Measurements from ENCODE around the gene PRPF6.
"Not testable (repeated sequence)": the region's sequence is repeated elsewhere in the genome, so short reads cannot be mapped to it uniquely, and the experiment has no call there.

PRPF6 gene

DNA sequence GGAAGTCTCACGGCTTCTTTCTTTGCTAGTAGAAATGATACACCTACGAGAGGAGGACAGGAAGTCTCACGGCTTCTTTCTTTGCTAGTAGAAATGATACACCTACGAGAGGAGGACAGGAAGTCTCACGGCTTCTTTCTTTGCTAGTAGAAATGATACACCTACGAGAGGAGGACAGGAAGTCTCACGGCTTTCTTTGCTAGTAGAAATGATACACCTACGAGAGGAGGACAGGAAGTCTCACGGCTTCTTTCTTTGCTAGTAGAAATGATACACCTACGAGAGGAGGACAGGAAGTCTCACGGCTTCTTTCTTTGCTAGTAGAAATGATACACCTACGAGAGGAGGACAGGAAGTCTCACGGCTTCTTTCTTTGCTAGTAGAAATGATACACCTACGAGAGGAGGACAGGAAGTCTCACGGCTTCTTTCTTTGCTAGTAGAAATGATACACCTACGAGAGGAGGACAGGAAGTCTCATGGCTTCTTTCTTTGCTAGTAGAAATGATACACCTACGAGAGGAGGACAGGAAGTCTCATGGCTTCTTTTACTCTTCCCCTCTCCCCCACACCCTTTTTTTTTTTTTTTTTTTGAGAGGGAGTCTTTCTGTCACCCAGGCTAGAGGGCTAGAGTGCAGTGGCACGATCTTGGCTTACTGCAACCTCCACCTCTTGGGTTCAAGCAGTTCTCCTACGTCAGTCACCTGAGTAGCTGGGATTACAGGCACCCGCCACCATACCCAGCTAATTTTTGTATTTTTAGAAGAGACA is 31.6 kb downstream of the PRPF6 start:
- DNase-seq, result not testable (repeated sequence)

GRCh38 chr20:64015635-64016034 is 34.7 kb downstream of the PRPF6 start:
- no peak for DNase-seq

GRCh38 chr20:64021124-64021975 is 40.4 kb downstream of the PRPF6 start:
- no peak for DNase-seq

- DNase-seq, result no peak
Measured at GRCh38 chr20:64022671-64023360, 41.9 kb downstream of the PRPF6 start.

- no peak for DNase-seq
Measured at GRCh38 chr20:64023361-64024140, 42.6 kb downstream of the PRPF6 start.

- DNase-seq, result no peak
Measured at GRCh38 chr20:64024141-64024990, 43.4 kb downstream of the PRPF6 start.

GRCh38 chr20:64025101-64025825 is 44.3 kb downstream of the PRPF6 start:
- no peak for DNase-seq

DNA sequence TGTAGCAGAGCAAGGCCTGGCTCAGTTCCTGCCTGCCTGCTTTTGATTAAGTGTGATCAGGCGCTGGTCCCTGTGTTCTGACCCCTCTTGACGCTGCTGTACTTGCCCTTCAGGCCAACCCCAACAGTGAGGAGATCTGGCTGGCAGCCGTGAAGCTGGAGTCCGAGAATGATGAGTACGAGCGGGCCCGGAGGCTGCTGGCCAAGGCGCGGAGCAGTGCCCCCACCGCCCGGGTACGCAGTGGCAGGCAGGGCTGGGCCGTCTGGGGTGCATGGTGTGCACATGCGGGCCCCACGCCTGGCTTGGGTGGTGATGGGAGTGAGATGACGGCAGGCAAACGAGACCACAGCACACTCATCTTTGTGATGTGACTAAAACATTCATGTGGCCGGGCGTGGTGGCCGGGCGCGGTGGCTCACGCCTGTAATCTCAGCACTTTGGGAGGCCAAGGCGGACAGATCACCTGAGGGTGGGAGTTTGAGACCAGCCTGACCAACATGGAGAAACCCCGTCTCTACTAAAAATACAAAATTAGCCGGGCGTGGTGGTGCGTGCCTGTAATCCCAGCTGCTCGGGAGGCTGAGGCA is 45.0 kb downstream of the PRPF6 start:
- DNase-seq, result no peak

DNA sequence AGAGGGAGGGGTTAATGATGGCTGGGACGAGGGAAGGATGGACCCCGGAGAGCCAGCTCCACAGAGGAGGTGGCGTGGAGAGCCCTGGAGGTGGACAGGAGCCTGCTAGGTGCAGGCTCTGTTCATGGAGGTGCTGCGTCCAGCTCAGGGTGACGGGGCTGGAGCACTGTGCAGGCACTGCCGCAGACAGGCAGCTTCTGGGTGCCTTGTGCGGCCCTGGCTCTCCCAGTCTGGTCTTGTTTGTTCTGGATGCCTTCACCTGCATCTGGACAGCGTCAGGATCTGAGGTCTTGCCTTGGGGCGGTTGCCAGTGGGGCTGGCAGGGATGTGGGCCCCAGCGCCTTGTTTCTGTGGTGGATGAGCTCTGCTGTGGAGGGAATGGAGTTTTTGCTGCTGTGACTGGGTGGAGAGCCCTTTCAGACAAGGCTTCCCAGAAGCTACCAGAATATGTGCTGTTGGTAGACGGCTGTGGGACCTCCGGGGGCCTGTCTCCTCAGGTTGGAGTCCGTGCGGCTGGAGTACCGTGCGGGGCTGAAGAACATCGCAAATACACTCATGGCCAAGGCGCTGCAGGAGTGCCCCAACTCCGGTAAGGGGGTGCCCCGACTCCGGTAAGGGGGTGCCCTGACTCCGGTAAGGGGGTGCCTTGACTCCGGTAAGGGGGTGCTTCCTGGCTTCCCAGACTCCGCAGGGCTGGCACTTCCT is 47.2 kb downstream of the PRPF6 start:
- no peak for DNase-seq

GRCh38 chr20:64029293-64030117 is 48.6 kb downstream of the PRPF6 start:
- DNase-seq, result no peak

- no peak for DNase-seq
Measured at GRCh38 chr20:64030371-64031134, 49.6 kb downstream of the PRPF6 start.

GRCh38 chr20:64031822-64032314 is 50.9 kb downstream of the PRPF6 start:
- no peak for DNase-seq

- no peak for DNase-seq
Measured at GRCh38 chr20:64032706-64033624, 52.0 kb downstream of the PRPF6 start.

DNA sequence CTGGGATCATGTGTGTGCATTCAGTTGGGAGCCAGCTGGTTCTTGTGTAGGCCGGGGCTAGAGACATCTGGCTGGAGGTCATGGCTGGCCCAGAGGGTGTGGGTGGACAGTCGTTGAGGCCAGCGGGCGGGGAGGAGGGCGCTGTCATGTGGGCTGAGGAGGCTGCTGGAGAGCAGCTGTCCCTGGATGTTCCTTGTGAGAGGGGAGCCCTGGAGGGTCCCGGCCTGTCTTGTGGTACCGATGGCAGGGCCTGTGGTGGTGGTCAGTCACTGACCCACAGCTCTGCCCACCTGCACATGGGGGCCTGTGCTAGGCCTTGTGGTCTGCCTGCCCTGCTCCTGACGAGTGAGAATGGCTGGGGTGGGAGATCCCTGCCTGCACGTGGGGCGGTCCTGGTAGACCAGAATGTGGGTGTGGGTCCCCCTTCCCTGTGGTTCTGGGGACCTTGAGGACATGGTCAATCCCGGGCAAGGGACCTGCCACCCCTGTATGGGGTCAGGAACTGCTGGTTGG is 53.1 kb downstream of the PRPF6 start:
- no peak for DNase-seq

GRCh38 chr20:64035066-64035932 is 54.4 kb downstream of the PRPF6 start:
- DNase-seq, result no peak

Data from suppressor macrophage (primary cell).